Germinal center (tissue), 1 donor: ENCODE results near the gene C2CD2L.
A peak's percentile ranks its signal among the peaks of the same experiment; 100 is the strongest.
"Not testable (repeated sequence)": the region's sequence is repeated elsewhere in the genome, so short reads cannot be mapped to it uniquely, and the experiment has no call there.

Experiments used
- DNase-seq: peaks from one replicate; pipeline ENCODE4 v3.0.0; 2012; ENCODE audit warnings: mixed read lengths, low spot score

Gene C2CD2L

GRCh38 chr11:119093942-119094815, 13.0 kb upstream of the C2CD2L start:
- peak; percentile 33 for DNase-seq

- no peak for DNase-seq
Measured at GRCh38 chr11:119094816-119095065, 12.4 kb upstream of the C2CD2L start.

- DNase-seq = peak; percentile 100
Measured at GRCh38 chr11:119095066-119095880, 11.9 kb upstream of the C2CD2L start.

GRCh38 chr11:119099711-119100110, 7.4 kb upstream of the C2CD2L start:
- no peak for DNase-seq

- no peak for DNase-seq
Measured at GRCh38 chr11:119100246-119100970, 6.7 kb upstream of the C2CD2L start.

- no peak for DNase-seq
Measured at GRCh38 chr11:119100994-119101758, 6.0 kb upstream of the C2CD2L start.

GRCh38 chr11:119101759-119102423, 5.3 kb upstream of the C2CD2L start, which contains the start of gene DPAGT1:
Gene DPAGT1, minus strand, starts transcription at chr11:119101853. Its CDS starts 198 bp downstream, at chr11:119101655.
- peak; percentile 69 for DNase-seq

GRCh38 chr11:119103161-119103664, 3.9 kb upstream of the C2CD2L start:
- DNase-seq = not testable (repeated sequence)

- no peak for DNase-seq
Measured at GRCh38 chr11:119103793-119104192, 3.4 kb upstream of the C2CD2L start.

GRCh38 chr11:119107538-119108145, 498 bp downstream of the C2CD2L start:
- peak; percentile 36 for DNase-seq

GRCh38 chr11:119108146-119108856, 1.2 kb downstream of the C2CD2L start:
- peak; percentile 69 for DNase-seq

GRCh38 chr11:119108857-119109221, 1.7 kb downstream of the C2CD2L start:
- DNase-seq = no peak

GRCh38 chr11:119109843-119110242, 2.7 kb downstream of the C2CD2L start:
- no peak for DNase-seq

GRCh38 chr11:119110439-119110838, 3.3 kb downstream of the C2CD2L start:
- DNase-seq = no peak

- DNase-seq = no peak
Measured at GRCh38 chr11:119111361-119111925, 4.3 kb downstream of the C2CD2L start.

GRCh38 chr11:119112314-119113020, 5.3 kb downstream of the C2CD2L start:
- DNase-seq = no peak

GRCh38 chr11:119113716-119114115, 6.6 kb downstream of the C2CD2L start:
- DNase-seq = no peak

- DNase-seq = no peak
Measured at GRCh38 chr11:119114351-119114750, 7.2 kb downstream of the C2CD2L start.
